GM18907 (cell line): ENCODE measurements around the gene DTX4.

Experiments used
- ATAC-seq: cut with Tn5 transposase; IDR thresholded peaks from one replicate; pipeline ENCODE4 v1.9.1; 2021; ENCODE audit warnings: mild to moderate bottlenecking, moderate library complexity; ENCODE audit not compliant: unreplicated experiment

DTX4 gene

GRCh38 chr11:59189986-59190385, 18.1 kb downstream of the DTX4 start:
- ATAC-seq: no peak

- ATAC-seq: no peak
Measured at GRCh38 chr11:59191095-59191494, 19.2 kb downstream of the DTX4 start.

- no peak for ATAC-seq
Measured at GRCh38 chr11:59191890-59192289, 20.0 kb downstream of the DTX4 start.

- ATAC-seq: no peak
Measured at GRCh38 chr11:59192446-59193020, 20.6 kb downstream of the DTX4 start.

GRCh38 chr11:59193587-59194130, 21.7 kb downstream of the DTX4 start:
- ATAC-seq: no peak

GRCh38 chr11:59195586-59195985, 23.7 kb downstream of the DTX4 start:
- ATAC-seq: no peak

- no peak for ATAC-seq
Measured at GRCh38 chr11:59196777-59197176, 24.8 kb downstream of the DTX4 start.

- ATAC-seq: no peak
Measured at GRCh38 chr11:59197991-59198390, 26.1 kb downstream of the DTX4 start.

GRCh38 chr11:59198726-59199125, 26.8 kb downstream of the DTX4 start:
- no peak for ATAC-seq

GRCh38 chr11:59199546-59200422, 27.9 kb downstream of the DTX4 start:
- ATAC-seq: peak; percentile 52

- ATAC-seq: peak; percentile 57
Measured at GRCh38 chr11:59200423-59200746, 28.5 kb downstream of the DTX4 start.

GRCh38 chr11:59201353-59201752, 29.4 kb downstream of the DTX4 start:
- no peak for ATAC-seq

- ATAC-seq: no peak
Measured at GRCh38 chr11:59204746-59205145, 32.8 kb downstream of the DTX4 start.

GRCh38 chr11:59205648-59206047, 33.7 kb downstream of the DTX4 start:
- ATAC-seq: no peak

GRCh38 chr11:59206635-59207034, 34.7 kb downstream of the DTX4 start:
- no peak for ATAC-seq

GRCh38 chr11:59207988-59208451, 36.1 kb downstream of the DTX4 start:
- peak; percentile 76 for ATAC-seq

GRCh38 chr11:59208956-59209355, 37.0 kb downstream of the DTX4 start:
- ATAC-seq: no peak

- no peak for ATAC-seq
Measured at GRCh38 chr11:59212222-59212621, 40.3 kb downstream of the DTX4 start.

- ATAC-seq: peak; percentile 23
Measured at GRCh38 chr11:59212744-59213631, 41.1 kb downstream of the DTX4 start, which contains the start of gene MPEG1. TSS of gene MPEG1 (minus strand) at chr11:59212927. CDS start at chr11:59212865, 62 bp downstream.

GRCh38 chr11:59214141-59214893, 42.4 kb downstream of the DTX4 start:
- ATAC-seq: no peak
